Adipose tissue (tissue), 3 donors: ENCODE data around the gene PMAIP1. TPM values are rescaled to one million over a fixed set of nuclear protein-coding genes. Genes with fewer than 3 reads are reported as not detected.
"Not testable (repeated sequence)": the region's sequence is repeated elsewhere in the genome, so short reads cannot be mapped to it uniquely, and the experiment has no call there.

Source experiments
- H3K27ac ChIP-seq: one replicate; pipeline ENCODE4 v1.5.1; 2013; ENCODE audit warnings: low read depth, low read length
- WGBS, 3 donors: extraction: QIAGEN DNeasy Blood & Tissue Kit; methylation state at CpG; one replicate each; pipeline ENCODE4 v1.1.7; 2013; 5-methylcytosine and 5-hydroxymethylcytosine counted together
- polyA plus RNA-seq, 3 donors: library from polyadenylated mRNA; stranded (reverse); fragments of 200-250 nt; gene quantifications; one replicate each; pipeline ENCODE4 v1.2.3, GENCODE V29; 2013
- donor health status: healthy with polysubstance abuse.
- donor health status: Bipolar disorder and iron deficiency.
- donor health status: healthy.

Gene PMAIP1
- polyA plus RNA-seq = 1 to 10 TPM in 2 of 3 donors, under 1 TPM in 1; 0.46 to 1.6 (median 1.4) TPM

DNA sequence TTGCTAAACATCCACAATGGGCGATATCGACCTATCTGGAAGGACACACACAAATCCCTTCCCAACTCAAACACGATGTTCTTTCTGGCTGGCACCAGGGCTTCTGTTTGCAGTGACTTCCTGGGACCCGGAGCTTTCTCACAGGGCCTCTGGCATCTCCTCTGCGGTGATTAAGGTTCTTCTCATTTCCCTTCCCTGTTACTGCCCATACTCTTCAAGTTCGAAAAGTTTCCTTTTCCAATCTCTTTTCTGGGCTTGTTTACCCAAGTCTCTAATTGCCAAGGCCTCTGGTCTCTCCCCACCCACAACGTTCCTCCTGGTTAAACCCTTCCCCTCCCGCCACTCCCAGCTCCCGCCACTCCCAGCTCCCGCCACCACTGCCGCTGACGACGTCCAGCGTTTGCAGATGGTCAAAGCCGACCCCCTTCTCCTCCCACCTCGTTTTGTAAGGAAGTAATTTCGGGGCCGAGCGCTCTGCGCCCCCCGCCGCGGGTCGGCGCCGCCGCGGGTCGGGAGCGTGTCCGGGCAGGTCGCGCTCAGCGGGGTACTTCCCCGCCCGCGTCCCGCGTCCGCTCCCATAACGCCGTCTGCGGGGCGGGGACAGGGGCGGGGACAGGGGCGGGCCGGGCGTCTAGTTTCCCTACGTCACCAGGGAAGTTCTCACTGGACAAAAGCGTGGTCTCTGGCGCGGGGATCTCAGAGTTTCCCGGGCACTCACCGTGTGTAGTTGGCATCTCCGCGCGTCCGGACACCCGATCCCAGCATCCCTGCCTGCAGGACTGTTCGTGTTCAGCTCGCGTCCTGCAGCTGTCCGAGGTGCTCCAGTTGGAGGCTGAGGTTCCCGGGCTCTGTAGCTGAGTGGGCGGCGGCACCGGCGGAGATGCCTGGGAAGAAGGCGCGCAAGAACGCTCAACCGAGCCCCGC, at the start of gene PMAIP1:
Gene PMAIP1, plus strand, starts transcription at position 699 of the 924 bp plus-strand sequence. Its CDS starts 182 bp downstream, at position 881.
- WGBS, 3 donors = 1 to 2% (median 2%) methylated on average over 66 to 72 of the region's 73 CpGs
- peak within 1 kb of the TSS; percentile 80 for H3K27ac ChIP-seq

- H3K27ac ChIP-seq = no peak overlapping the region
- WGBS, 3 donors = 71 to 86% (median 75%) methylated on average over 8 of the region's 8 CpGs
Observed at GRCh38 chr18:59851784-59852399, 47.9 kb upstream of the PMAIP1 start.

DNA sequence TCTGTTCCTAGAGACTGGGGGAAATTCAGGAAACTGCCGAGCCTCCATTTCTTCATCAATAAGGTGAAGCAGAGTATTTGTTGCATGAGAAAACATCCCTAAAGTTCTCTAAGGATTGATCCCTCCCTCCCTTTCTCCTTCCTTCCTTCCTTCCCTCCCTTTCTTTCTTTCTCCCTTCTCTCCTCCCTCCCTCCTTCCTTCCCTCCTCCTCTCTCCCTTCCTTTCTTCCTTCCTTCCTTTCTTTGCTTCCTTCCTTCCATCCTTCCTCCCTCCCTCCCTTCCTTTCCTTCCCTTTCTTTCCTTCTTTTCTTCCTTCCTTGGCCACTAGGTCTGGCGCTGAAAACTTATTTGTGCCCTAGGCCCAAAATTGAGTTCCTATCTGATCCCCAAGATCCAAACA, 47.2 kb upstream of the PMAIP1 start:
- WGBS, 3 donors = 90 to 100% (median 98%) methylated on average over 2 of the region's 2 CpGs
- no peak overlapping the region for H3K27ac ChIP-seq

DNA sequence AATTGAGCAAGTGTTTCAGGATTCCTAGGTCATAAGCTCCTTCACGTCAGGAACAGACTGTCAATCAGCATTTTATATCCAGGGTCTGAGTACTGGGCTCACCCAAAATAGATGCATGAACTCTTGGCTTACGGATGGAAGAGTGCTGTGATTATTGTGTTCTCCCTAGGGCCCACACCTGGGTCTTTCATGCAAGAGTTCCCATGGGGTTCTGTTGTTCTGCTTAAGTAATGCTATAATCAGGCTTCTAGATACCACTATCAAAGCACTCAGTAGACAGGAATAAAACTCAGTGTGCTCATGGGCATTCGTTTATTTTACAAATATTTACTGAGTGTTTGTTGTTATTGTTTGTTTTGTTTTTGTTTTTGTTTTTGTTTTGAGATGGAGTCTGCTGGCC, 46.4 kb upstream of the PMAIP1 start:
- 72 to 83% (median 73%) methylated on average over 3 of the region's 3 CpGs for WGBS, 3 donors
- no peak overlapping the region for H3K27ac ChIP-seq

GRCh38 chr18:59853988-59854387, 45.8 kb upstream of the PMAIP1 start:
- WGBS, 3 donors = 75 to 96% (median 92%) methylated on average over 4 of the region's 4 CpGs

GRCh38 chr18:59861009-59861408, 38.8 kb upstream of the PMAIP1 start:
- no peak overlapping the region for H3K27ac ChIP-seq
- 57 to 75% (median 67%) methylated on average over 4 of the region's 4 CpGs for WGBS, 3 donors

More at GRCh38 chr18:59853988-59854387, 45.8 kb upstream of the PMAIP1 start:
- not testable (repeated sequence) for H3K27ac ChIP-seq

DNA sequence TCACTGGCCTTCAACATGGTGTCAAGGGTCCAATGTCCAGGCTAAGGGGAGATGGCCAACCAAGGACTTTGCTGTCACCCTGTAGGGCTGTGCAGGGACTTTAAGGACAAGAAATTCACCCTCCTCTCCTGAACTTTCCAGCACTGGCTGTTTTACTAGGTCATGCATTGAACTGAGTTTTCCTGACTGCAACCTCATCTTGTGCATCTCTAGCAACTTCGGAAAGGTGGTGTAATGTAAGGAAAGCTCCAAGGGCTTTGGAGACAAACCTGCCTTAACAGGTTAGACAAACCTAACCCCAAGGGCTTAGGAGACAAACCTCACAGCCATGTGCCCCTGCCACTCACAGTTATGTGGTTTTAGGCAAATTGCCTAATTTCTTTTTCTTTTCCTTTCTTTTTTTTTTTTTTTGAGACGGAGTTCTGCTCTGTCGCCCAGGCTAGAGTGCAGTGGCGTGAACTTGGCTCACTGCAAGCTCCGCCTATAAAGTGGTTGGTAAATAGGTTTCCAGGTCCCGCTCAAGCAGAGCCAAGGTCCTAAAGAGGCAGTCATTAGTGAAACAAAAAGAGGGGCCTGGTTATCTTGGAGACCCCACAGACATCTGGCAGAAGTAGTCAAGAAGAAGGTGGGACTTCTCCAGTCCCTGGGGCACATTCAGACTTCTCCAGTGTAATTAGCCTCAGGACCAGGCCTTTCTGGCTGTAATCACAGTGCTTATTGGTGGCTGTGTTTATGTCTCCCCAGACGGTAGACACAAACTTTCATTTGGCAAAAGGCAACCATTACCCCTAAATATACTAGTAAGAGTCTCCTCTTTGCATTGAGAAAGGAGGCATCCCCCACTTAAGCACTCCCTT, 37.6 kb upstream of the PMAIP1 start:
- WGBS, 3 donors = 63 to 77% (median 71%) methylated on average over 7 of the region's 7 CpGs
- no peak overlapping the region for H3K27ac ChIP-seq

- 60 to 75% (median 61%) methylated on average over 6 of the region's 6 CpGs for WGBS, 3 donors
Observed at GRCh38 chr18:59865241-59865986, 34.4 kb upstream of the PMAIP1 start.

GRCh38 chr18:59866551-59867269, 33.1 kb upstream of the PMAIP1 start:
- 83 to 90% (median 83%) methylated on average over 2 of the region's 2 CpGs for WGBS, 3 donors
- H3K27ac ChIP-seq = no peak overlapping the region

More at GRCh38 chr18:59865241-59865986, 34.4 kb upstream of the PMAIP1 start:
- H3K27ac ChIP-seq = no peak overlapping the region

DNA sequence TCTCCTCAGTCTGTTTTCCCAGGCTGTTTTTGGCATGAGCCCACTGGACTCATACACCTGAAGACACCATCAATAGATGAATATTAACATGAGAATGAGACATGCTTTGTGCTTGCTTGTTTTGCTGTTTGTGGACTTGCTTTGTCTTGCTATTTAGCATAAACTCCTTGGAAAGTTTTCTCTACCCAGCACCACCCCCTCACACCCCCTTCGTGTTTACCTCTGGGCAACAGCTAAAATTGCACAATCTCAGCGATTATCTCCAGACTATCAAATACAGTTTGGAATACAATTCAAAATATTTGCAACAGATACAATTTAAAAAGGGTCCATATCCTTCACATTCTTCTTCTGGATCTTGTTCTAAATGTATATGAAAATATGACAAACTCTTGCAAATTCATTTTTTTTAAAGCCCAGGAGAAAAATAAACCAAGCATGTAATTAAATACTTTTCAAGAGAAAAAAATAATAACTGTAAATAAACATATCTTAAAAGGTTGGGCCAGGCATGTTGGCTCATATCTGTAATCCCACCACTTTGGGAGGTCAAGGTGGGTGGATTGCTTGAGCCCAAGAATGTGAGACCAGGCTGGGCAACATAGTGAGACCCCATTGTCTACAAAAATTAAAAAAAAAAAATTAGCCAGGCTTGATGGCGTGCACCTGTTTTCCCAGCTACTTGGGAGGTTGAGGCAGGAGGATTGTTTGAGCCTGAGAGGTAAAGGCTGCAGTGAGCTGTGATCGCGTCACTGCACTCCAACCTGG, 32.3 kb upstream of the PMAIP1 start:
- no peak overlapping the region for H3K27ac ChIP-seq
- WGBS, 3 donors = 69 to 74% (median 71%) methylated on average over 5 of the region's 5 CpGs

DNA sequence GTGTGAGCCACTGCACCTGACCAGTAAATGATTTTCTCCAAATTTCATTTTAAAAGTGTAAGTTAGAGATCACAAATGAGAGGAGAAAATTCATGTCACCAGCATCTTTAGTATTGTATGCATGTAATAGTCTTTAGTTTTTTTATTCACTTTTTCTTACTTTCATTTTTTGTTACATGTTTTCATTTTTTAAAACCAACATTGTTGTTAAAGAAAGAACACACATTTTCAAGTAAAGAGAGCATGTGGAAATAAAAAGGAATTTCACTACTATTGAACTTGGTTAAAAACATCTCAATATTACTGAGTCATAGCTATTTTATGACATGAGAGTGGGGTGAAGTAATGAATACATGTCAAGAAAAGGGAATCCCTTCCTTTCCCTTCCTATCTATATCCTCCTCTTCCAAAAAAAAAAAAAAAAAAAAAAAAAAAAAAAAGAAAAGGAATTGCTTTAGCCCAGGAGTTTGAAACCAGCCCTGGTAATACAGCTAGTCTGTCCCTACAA, 29.1 kb upstream of the PMAIP1 start:
- no peak overlapping the region for H3K27ac ChIP-seq

GRCh38 chr18:59871711-59872362, 28.0 kb upstream of the PMAIP1 start:
- 50 to 78% (median 74%) methylated on average over 10 of the region's 10 CpGs for WGBS, 3 donors
- H3K27ac ChIP-seq = no peak overlapping the region

DNA sequence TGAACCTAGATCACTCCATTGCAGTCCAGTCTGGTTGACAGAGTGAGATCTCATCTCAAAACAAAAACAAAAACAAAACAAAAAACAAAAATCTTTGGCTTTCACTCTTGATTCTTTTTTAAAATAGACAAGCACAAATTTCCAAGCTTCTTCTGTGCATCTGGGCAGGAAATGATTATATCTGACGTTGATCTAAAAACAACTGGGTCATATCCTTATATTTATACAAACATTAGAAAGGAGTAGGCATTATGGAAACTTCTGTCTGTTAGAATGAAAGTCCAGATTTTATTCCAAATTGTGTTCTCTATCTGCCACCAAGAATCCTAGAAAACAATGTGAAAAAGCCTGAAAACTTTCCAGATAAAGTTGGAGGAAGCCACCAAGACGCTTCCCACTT, 26.2 kb upstream of the PMAIP1 start:
- no peak overlapping the region for H3K27ac ChIP-seq
- 44 to 60% (median 48%) methylated on average over 2 of the region's 2 CpGs for WGBS, 3 donors

DNA sequence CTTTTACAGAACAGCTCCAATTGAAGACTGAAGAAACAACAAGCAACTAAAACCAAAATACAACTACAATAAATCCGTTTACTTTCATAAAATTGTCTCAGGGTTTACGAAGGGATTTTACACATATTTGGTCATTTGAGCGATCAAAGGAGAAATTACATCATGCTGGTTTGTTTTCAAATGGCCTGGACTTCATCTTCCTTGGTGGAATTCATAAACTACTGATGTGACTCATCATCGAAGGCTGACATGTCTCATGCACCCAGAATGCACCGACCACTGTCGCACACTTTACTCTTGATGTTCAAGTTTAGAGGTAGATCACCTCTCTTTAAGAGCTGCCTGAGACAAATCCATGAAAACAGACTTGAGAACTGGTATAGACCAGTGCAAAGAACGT, 25.6 kb upstream of the PMAIP1 start:
- H3K27ac ChIP-seq = no peak overlapping the region
- 77 to 87% (median 86%) methylated on average over 7 of the region's 7 CpGs for WGBS, 3 donors

DNA sequence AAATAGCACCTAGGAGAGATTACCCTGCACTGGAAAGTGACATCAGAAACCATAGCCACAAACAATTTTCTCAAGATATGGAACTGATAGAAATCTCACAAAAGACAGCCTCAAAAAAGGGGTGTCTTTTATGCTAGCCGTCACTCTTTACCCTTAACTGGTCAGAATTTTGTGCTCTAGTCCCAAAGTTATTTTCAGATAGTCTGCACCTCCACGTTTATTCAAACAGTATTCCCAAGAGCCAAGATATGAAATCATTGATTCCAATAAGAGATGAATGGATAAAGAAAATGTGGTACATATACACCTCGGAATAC, 23.5 kb upstream of the PMAIP1 start:
- WGBS, 3 donors = 80 to 92% (median 91%) methylated on average over 3 of the region's 3 CpGs
- no peak overlapping the region for H3K27ac ChIP-seq

DNA sequence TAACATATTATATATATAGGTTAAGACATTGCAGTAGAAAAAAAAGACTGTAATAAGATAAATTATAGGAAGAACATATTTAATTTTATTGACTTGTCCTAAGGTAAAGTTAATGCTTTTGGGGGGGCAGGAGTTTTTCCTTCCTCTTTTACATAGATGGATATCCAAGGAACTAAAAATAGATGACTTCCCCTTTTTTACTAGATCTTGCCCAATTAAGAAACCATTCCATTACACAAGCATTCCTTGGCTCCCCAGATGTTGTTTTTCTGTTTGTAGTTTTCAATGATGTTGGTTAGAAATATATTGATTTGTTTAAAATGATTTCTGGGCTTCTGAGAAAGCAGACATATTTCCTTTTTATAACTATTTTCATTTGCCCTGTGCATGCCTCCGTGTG, 22.4 kb upstream of the PMAIP1 start:
- H3K27ac ChIP-seq = no peak overlapping the region
- 15 to 35% (median 32%) methylated on average over 1 of the region's 1 CpG for WGBS, 3 donors
